Lower lobe of right lung (tissue), 2 donors: ENCODE results near the gene MTMR2. TPM values are rescaled to one million over a fixed set of nuclear protein-coding genes. Genes with fewer than 3 reads are reported as not detected.

ENCODE experiments used
- ATAC-seq, 2 donors: fragments of 200-7000 bp; cut with Tn5 transposase; one replicate each; pipeline ENCODE4 v1.9.1; 2020 to 2022; ENCODE audit warnings: mild to moderate bottlenecking in 2 of 2, moderate library complexity in 2 of 2
- DNase-seq: peaks from one replicate; pipeline ENCODE4 v3.0.0-alpha.2; 2020
- H3K27ac ChIP-seq: fragments of 200-600 bp; one replicate; pipeline ENCODE4 v1.8.0; 2022
- H3K27me3 ChIP-seq: fragments of 200-600 bp; one replicate; pipeline ENCODE4 v1.8.0; 2022; ENCODE audit warnings: low read depth
- H3K36me3 ChIP-seq: fragments of 200-600 bp; one replicate; pipeline ENCODE4 v1.8.0; 2022; ENCODE audit warnings: mild to moderate bottlenecking
- H3K4me1 ChIP-seq: fragments of 200-600 bp; one replicate; pipeline ENCODE4 v1.8.0; 2022
- H3K4me3 ChIP-seq: fragments of 200-600 bp; one replicate; pipeline ENCODE4 v1.8.0; 2022; ENCODE audit warnings: mild to moderate bottlenecking
- H3K9me3 ChIP-seq: fragments of 200-600 bp; one replicate; pipeline ENCODE4 v1.8.0; 2022
- intact Hi-C: fragments of 100-400 bp; cut with DNase I; formaldehyde crosslinking; loops from one replicate; pipeline ENCODE4 v1.11.0; 2022
- total RNA-seq: library from RNA; stranded (reverse); fragmentation: NEBNext Ultra II Directional; extraction: Animal tissue kit (Norgen Biotek cat#: 25700); gene quantifications from one replicate; pipeline ENCODE4 v1.2.1, GENCODE V29; 2021
- TF ChIP-seq, protein P1 (sequence below): fragments of 200-600 bp; IDR thresholded peaks from one replicate; pipeline ENCODE4 v1.8.0; 2022; ENCODE audit warnings: antibody characterized with exemption, mild to moderate bottlenecking
- donor health status: DM: no; HTN: yes; CAD: no; lungs with severe emphysema.

The MTMR2 gene
- total RNA-seq, 1 donor from 2014 or later, result 24.9 TPM

DNA sequence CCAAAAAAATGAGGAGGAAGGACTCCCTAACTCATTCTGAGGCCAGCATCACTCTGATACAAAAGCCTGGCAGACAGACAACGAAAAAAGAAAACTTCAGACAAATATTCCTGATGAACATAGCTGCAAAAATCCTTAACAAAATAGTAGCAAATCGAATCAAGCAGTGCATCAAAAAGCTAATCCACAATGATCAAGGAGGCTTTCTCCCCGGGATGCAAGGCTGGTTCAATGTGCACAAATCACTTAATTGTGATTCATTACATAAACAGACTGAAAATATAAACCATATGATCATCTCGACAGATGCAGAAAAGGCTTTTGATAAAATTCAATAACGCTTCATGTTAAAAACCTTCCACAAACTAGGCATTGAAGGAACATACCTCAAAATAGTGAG is 16.4 kb downstream of the MTMR2 start:
- no peak for ATAC-seq
- Histone ChIP-seq H3K4me1 (no peaks in the 10 kb centered on the region), H3K9me3 (no peaks in the 10 kb centered on the region), H3K4me3 (no peak overlapping the region), H3K27me3 (no peaks in the 10 kb centered on the region), H3K27ac (no peak overlapping the region), H3K36me3 (no peaks in the 10 kb centered on the region)
- intact Hi-C loops, result no loop called here
- TF ChIP-seq, protein P1, sequence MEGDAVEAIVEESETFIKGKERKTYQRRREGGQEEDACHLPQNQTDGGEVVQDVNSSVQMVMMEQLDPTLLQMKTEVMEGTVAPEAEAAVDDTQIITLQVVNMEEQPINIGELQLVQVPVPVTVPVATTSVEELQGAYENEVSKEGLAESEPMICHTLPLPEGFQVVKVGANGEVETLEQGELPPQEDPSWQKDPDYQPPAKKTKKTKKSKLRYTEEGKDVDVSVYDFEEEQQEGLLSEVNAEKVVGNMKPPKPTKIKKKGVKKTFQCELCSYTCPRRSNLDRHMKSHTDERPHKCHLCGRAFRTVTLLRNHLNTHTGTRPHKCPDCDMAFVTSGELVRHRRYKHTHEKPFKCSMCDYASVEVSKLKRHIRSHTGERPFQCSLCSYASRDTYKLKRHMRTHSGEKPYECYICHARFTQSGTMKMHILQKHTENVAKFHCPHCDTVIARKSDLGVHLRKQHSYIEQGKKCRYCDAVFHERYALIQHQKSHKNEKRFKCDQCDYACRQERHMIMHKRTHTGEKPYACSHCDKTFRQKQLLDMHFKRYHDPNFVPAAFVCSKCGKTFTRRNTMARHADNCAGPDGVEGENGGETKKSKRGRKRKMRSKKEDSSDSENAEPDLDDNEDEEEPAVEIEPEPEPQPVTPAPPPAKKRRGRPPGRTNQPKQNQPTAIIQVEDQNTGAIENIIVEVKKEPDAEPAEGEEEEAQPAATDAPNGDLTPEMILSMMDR, result no peak
- DNase-seq, result no peak

DNA sequence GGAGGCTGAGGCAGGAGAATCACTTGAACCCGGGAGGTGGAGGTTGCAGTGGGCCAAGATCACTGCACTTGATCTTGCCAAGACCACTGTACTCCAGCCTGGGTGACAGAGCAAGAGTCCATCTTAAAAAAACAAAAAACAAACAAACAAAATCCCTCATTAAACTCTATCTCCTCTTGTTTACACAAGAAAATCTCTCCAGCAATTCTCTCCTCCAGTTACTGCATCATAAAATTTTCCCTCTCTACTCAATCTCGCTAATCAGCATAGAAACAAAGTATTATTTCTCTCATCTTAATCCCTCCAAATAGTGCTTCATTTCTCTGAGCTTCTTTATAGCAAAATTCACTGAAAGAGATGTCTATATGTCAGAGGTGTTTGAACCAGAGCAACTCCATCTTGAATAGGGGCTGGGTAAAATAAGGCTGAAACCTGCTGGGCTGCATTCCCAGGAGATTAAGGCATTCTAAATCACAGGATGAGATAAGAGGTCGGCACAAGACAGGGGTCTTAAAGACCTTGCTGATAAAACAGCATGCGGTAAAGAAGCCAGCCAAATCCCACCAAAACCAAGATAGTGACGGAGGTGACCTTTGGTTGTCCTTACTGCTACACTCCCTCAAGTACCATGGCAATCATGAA is 19.8 kb downstream of the MTMR2 start:
- no peak for DNase-seq
- H3K27me3 ChIP-seq, result no peaks in the 10 kb centered on the region
- H3K4me1 ChIP-seq, result no peaks in the 10 kb centered on the region
- no peak overlapping the region for H3K4me3 ChIP-seq
- ATAC-seq, result no peak
- H3K9me3 ChIP-seq, result no peaks in the 10 kb centered on the region
- no peaks in the 10 kb centered on the region for H3K36me3 ChIP-seq
- intact Hi-C loops, result no loop called here
- H3K27ac ChIP-seq, result no peak overlapping the region
- TF ChIP-seq, protein P1, result no peak

DNA sequence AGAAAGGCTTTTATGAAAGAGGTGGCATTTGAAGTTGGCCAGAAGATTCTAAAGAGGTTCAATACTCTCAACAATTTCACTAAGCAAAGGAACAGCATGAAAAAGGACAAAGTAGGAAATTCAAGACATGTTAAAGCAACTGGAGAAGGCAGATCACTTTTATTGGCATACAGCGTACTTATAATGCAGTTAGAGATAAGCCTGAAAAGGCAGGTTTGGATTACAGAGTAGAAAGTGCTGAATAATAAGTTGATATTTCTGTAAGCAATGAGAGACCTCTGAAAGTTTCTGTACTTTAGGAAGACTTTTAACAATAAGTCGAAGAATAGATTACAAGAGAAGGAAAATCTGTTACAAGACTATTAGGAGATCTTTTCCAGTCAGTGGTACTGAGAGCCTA is 25.1 kb downstream of the MTMR2 start:
- ATAC-seq, result no peak
- no peaks in the 10 kb centered on the region for H3K9me3 ChIP-seq
- no peak for DNase-seq
- intact Hi-C loops, result no loop called here
- H3K4me3 ChIP-seq, result no peak overlapping the region
- TF ChIP-seq, protein P1, result no peak
- H3K4me1 ChIP-seq, result peaks cover 21% of the 10 kb centered on the region
- H3K36me3 ChIP-seq, result no peaks in the 10 kb centered on the region
- no peaks in the 10 kb centered on the region for H3K27me3 ChIP-seq
- no peak overlapping the region for H3K27ac ChIP-seq

DNA sequence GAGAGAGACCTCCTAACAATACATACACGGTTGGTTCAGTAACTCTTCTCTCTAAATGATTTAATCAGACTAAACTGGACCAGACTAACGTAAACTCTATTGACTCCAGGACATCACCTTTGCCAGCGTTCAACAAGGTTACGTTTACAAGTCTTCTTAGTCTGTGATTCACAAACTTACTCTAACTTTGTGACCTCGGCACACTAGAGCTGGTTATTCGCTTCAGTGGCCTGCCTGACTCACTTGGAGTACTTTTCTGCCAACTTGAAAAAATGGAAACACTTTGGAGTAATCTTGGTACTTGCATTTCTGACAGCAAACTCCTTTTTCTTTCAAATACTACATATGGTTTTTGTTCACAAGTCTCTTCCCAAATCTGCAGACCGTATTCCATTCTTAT is 26.2 kb downstream of the MTMR2 start:
- no peaks in the 10 kb centered on the region for H3K9me3 ChIP-seq
- H3K27me3 ChIP-seq, result no peaks in the 10 kb centered on the region
- TF ChIP-seq, protein P1, result no peak
- ATAC-seq (no peak), DNase-seq (no peak)
- intact Hi-C loops, result no loop called here
- H3K4me3 ChIP-seq, result no peak overlapping the region
- H3K27ac ChIP-seq, result no peak overlapping the region
- no peaks in the 10 kb centered on the region for H3K36me3 ChIP-seq
- H3K4me1 ChIP-seq, result peaks cover 21% of the 10 kb centered on the region

DNA sequence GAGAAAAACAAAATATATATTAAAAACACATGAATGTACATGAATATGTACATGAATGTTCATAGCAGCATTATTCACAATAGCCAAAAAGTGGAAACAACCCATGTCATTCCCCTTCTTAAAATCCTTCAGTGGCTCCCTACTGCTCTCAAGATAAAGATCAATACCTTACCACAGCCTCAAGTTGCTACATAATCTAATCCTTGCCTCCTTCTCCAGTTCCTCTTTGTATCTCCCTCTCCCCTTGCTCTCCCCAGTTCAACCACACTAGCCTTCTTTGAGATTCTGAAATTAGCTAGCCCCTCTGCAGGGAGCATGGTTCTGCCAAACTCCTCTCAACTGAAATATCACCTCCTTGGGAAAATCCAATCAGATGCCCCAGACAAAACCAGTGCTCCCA is 28.1 kb downstream of the MTMR2 start:
- no peaks in the 10 kb centered on the region for H3K27me3 ChIP-seq
- peaks cover 21% of the 10 kb centered on the region for H3K4me1 ChIP-seq
- TF ChIP-seq, protein P1, result no peak
- no peak for ATAC-seq
- no peak overlapping the region for H3K27ac ChIP-seq
- no peaks in the 10 kb centered on the region for H3K36me3 ChIP-seq
- no peaks in the 10 kb centered on the region for H3K9me3 ChIP-seq
- no peak overlapping the region for H3K4me3 ChIP-seq
- intact Hi-C loops, result no loop called here
- no peak for DNase-seq
